Measurements from ENCODE around the gene SRBD1. TPM values are rescaled to one million over a fixed set of nuclear protein-coding genes. Genes with fewer than 3 reads are reported as not detected.

The SRBD1 gene
- total and polyA plus RNA-seq, 12 donors, result 2.5 to 13.5 (median 10.0) TPM

DNA sequence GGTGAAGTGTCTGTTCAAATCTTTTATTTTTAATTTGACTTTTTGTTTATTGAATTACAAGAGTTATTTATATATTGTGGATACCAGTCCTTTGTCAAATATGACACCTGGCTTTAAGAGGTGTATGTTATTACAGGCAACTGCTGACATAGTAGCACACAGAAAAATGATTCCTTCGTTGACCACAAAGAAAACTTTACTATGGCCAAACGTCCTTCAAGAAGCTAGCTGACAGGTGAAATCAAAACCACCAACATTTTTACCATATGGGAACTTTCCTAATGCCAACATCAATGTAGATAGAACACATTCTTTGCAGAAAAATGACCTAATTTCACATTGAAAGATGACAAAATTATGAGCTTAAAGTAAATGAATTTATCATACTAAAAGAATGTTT is 6.4 kb upstream of the SRBD1 start:
- DNase-seq, result no peak
- Histone ChIP-seq H3K9me3 (no peaks in the 10 kb centered on the region), H3K4me1 (peaks cover 0 to 5% (median 0%) of the 10 kb centered on the region in 9 donors), H3K4me3 (no peak overlapping the region), H3K36me3 (no peaks in the 10 kb centered on the region), H3K27me3 (no peaks in the 10 kb centered on the region), H3K27ac (no peak overlapping the region)
- no peak for ATAC-seq
- TF ChIP-seq, protein P1, sequence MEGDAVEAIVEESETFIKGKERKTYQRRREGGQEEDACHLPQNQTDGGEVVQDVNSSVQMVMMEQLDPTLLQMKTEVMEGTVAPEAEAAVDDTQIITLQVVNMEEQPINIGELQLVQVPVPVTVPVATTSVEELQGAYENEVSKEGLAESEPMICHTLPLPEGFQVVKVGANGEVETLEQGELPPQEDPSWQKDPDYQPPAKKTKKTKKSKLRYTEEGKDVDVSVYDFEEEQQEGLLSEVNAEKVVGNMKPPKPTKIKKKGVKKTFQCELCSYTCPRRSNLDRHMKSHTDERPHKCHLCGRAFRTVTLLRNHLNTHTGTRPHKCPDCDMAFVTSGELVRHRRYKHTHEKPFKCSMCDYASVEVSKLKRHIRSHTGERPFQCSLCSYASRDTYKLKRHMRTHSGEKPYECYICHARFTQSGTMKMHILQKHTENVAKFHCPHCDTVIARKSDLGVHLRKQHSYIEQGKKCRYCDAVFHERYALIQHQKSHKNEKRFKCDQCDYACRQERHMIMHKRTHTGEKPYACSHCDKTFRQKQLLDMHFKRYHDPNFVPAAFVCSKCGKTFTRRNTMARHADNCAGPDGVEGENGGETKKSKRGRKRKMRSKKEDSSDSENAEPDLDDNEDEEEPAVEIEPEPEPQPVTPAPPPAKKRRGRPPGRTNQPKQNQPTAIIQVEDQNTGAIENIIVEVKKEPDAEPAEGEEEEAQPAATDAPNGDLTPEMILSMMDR (IDR thresholded peaks at IDR 0.05), result no peak
- WGBS, 2 donors, result 50 to 60% methylated on average over 2 of the region's 2 CpGs
- intact Hi-C loops (cut with DNase I), result no loop called here

DNA sequence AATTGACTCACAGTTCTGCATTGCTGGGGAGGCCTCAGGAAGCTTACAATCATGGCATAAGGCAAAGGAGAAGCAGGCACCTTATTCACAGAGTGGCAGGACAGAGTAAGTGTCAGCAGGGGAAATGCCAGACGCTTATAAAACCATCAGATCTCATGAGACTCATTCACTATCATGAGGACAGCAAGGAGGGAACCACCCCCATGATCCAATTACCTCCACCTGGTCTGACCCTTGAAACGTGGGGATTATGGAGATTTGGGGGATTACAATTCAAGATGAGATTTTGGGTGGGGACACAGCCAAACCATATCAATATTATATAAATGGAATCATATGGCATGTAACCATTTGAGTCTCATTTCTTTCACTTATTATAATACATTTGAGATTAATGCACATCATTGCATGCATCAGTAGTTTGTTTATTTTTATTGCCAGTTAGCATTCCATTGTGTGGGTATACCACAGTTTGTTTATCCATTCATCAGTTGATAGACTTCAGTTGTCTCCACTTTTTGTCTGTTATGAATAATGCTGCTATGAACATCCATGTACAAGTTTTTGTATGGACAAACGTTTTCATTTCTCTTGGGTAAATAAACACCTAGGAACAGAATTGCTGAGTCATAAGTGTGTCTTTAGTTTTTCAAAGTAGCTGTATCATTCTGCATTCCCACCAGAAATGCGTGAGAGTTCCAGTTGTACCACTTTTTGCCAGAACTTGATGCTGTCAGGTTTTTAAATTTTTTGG is 5.8 kb upstream of the SRBD1 start:
- 53 to 54% methylated on average over 4 of the region's 4 CpGs for WGBS, 2 donors
- H3K4me3 ChIP-seq, result no peak overlapping the region
- intact Hi-C loops (cut with DNase I), result no loop called here
- DNase-seq, result no peak
- TF ChIP-seq, protein P1 (IDR thresholded peaks at IDR 0.05), result no peak
- no peak overlapping the region for H3K27ac ChIP-seq
- no peaks in the 10 kb centered on the region for H3K27me3 ChIP-seq
- H3K36me3 ChIP-seq, result no peaks in the 10 kb centered on the region
- peaks cover 0 to 5% (median under 1%) of the 10 kb centered on the region in 9 donors for H3K4me1 ChIP-seq
- no peaks in the 10 kb centered on the region for H3K9me3 ChIP-seq
- ATAC-seq, result no peak

DNA sequence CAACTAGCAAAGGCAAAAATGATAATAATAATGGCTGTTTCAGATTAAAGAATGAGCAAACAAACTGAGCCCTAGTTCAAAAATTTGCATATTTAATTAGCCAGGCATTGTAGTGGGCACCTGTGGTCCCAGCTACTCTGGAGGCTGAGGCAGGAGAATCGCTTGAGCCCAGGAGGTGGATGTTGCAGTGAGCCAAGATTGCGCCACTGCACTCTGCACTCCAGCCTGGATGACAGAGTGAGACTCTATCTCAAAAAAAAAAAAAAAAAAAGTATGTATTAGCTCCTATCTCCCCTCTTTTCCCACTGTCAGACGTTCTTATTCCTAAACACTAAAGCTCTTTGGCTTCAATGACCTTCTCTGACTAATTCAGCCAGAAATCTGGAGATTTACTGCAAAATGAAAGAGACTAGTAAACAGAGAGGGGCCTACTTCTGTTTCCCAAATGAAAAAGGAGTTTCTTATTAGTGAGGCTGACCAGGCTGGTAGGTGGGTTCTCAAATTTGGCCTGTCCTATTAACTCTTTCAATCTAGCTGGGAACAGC is 3.9 kb upstream of the SRBD1 start:
- H3K4me3 ChIP-seq, result no peak overlapping the region
- no peak for ATAC-seq
- 81 to 86% methylated on average over 3 of the region's 3 CpGs for WGBS, 2 donors
- H3K9me3 ChIP-seq, result no peaks in the 10 kb centered on the region
- TF ChIP-seq, protein P1 (IDR thresholded peaks at IDR 0.05), result no peak
- no peak for DNase-seq
- no peak overlapping the region for H3K27ac ChIP-seq
- H3K27me3 ChIP-seq, result no peaks in the 10 kb centered on the region
- intact Hi-C loops (cut with DNase I), result no loop called here
- H3K36me3 ChIP-seq, result no peaks in the 10 kb centered on the region
- peaks cover under 1 to 13% (median 10%) of the 10 kb centered on the region in 9 donors for H3K4me1 ChIP-seq

DNA sequence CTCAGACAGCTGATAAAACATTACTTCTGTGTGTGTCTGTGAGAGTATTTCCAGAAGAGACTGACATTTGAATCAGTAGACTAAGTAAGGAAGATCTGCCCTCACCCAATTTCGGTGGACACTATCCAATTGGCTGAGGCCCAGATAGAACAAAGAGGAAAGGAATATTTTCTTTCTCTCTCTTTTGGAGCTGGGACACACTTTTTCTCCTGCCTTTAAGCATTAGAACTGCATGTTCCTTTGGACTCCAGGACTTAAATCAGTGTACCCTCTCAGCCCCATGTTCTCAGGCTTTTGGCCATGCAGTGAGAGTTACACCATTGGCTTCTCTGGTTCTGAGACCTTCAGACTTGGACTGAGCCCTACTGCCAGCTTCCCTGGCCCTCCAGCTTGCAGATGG is 3.3 kb upstream of the SRBD1 start:
- Histone ChIP-seq H3K4me3 (no peak overlapping the region), H3K9me3 (no peaks in the 10 kb centered on the region), H3K27ac (no peak overlapping the region), H3K4me1 (peaks cover 3 to 19% (median 12%) of the 10 kb centered on the region in 9 donors), H3K36me3 (no peaks in the 10 kb centered on the region), H3K27me3 (no peaks in the 10 kb centered on the region)
- 45 to 57% methylated on average over 1 of the region's 1 CpG for WGBS, 2 donors
- TF ChIP-seq, protein P1 (IDR thresholded peaks at IDR 0.05), result no peak
- DNase-seq, result no peak
- intact Hi-C loops (cut with DNase I), result no loop called here
- no peak for ATAC-seq

Measured in heart right ventricle (tissue), 16 donors.